Limb (tissue), 2 donors: ENCODE data around the gene DNAJC2.
"Not testable (repeated sequence)": the region's sequence is repeated elsewhere in the genome, so short reads cannot be mapped to it uniquely, and the experiment has no call there.

Experiments
- DNase-seq, 2 donors: peaks; one replicate each; pipeline ENCODE4 v3.0.0-alpha.2; 2016; ENCODE audit errors: extremely low spot score in 2 of 2

DNAJC2 gene

DNA sequence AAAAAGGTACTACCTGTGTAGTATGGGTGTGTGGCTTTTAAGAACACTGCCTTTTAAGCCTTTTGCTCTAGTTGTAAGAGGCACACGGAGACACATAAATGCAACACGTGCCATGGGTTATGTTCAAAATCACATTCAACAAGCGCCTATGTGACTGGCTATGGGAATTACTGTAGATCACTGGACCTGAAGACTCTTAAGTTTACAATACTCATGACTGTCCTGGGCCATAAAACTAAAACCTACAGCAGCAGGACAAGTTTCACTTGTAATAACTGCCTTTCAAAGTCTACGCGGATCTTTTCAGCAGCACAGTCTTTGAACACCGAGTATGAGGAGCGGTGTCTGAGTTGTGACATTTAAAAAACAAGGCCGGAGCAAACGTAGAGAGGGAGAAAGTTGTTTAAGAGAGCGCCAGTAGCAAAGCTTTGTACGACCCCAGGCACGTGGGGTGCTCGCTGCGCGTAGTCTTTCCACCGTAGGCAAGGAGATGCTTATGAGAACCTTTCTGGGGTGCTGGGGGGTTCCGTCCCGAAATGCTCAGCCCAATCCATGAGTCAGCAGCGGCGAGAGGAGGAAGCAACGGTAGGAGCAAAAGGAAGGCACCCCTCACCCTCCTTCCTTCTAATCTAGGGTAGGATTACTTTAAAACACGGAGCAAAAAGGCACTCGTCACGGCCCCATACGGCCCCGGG lies 662 bp downstream of the DNAJC2 start:
- DNase-seq: no peak

DNA sequence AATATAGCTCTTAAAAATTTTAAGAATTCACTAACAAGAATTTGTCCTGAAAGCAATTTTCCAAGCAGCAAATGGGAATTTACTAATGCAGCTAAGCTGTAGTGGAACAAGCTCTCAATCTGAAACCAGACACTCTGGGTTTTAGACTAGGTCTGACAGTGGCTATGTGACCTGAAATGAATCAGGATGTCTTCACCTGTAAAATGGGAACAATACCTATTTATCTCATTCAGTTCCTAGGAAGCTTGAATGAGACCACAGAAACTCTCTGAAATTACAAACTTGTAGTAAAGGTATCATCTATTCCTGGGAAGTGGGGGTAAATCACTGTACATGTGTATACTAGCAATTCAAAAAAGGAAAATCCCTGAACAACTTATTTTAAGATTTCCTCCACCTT lies 1.2 kb downstream of the DNAJC2 start:
- DNase-seq: no peak

GRCh38 chr7:103341466-103341865 lies 3.1 kb downstream of the DNAJC2 start:
- DNase-seq: no peak

DNA sequence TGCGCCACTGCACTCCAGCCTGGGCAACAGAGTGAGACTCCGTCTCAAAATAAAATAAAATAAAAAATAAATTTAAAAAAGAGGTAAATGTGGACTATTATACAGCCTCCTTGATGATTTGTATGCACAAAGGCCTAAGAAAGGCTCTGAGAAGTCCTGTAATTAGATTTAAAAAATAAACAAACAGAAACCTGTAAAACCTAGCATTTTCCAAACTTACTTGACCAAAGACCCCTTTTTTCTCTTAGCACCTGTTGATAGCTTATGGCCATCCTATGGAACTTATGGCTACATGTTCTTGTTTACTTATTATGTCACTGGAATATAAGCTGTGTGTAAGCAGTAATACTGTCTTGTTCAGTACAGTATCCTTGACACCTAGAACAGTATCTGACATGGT lies 5.7 kb downstream of the DNAJC2 start:
- no peak for DNase-seq

GRCh38 chr7:103336761-103337160 lies 7.8 kb downstream of the DNAJC2 start:
- DNase-seq: no peak

GRCh38 chr7:103325744-103326143 lies 18.8 kb downstream of the DNAJC2 start:
- no peak for DNase-seq

- DNase-seq: no peak
Observed at GRCh38 chr7:103317009-103317408, 27.6 kb downstream of the DNAJC2 start.

GRCh38 chr7:103316380-103316941 lies 28.1 kb downstream of the DNAJC2 start:
- DNase-seq: no peak

DNA sequence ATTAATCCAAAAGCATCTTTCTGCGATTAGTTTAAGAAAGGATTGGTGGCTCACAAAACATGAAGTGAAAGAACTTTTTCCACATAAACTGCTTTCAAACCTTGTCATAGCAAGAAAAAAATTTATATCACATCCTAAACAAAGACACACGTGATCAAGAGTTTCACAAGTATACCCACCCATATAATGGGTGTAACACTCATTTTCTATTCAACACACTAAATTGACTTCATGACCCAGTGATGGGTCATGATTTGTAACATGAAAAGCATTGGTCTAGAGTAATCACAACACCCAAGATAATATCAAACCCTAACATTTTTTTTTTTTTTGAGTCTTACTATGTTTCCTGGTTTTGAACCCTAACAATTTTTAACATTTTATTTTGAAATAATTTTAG lies 29.7 kb downstream of the DNAJC2 start:
- no peak for DNase-seq

GRCh38 chr7:103307503-103308231 lies 36.9 kb downstream of the DNAJC2 start:
- no peak for DNase-seq

- DNase-seq: no peak
Observed at GRCh38 chr7:103301441-103301840, 43.1 kb downstream of the DNAJC2 start.

DNA sequence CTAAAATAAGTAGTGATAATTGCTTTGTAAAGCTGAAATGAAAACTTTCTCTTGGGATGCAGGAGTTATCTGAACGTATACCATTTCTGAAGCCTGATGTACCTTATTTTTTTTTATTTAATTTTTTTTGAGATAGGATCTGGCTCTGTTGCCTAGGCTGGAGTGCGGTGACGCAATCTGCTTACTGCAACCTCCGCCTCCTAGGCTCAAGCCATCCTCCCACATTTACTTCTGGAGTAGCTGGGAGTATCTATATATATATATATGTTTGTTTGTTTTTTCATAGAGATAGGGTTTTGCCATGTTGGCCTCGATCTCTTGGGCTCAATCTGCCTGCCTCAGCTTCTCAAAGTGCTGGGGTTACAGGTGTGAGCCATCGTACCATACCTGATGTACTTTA lies 44.9 kb downstream of the DNAJC2 start:
- DNase-seq: no peak

- no peak for DNase-seq
Observed at GRCh38 chr7:103297837-103298179, 46.8 kb downstream of the DNAJC2 start.

DNA sequence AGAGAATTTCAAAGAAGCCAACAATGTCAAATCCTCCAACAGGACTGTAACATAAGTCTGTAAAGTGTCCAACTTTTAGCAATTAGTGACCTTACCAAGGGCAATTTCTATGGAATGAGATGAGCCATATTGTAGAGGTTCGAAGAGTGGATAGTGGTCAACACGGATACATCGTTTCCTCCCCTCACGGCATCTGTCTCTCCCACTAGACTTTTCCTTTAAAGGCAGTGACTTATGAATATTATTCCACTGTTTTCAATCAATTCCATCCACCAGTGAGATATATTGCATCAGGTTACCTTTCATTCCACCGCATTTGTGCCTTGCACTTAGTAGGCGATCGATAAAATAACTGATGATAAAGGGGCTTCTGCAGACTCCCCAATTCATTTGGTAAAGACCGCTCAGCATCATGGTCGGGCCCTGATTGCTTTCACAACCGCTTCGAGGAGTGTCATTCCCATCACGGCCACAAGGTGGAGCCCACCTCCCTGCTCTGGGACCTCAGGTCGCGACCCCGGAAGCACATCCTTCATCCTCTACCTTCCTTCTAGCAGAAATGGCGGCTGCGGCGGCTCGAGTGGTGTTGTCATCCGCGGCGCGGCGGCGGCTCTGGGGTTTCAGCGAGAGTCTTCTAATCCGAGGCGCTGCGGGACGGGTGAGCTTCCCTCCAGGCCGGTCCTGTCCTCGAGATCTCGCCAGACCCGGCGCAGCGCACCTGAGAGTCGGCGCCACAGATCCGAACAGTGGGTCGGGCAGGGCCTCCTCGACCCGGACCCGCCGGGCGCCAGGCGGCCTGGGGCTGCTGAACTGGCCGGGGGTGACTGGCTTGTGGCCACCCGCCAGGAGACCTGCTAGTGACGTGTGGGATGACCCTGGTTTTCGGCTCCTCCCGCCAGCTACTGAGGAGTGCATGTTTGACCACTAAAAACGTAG lies 47.4 kb downstream of the DNAJC2 start, which contains the start of gene PMPCB:
Gene PMPCB (plus strand): TSS at position 535 of the 936 bp plus-strand sequence. CDS start 25 bp downstream, at position 560.
- DNase-seq: peak; percentile 92 to 96

GRCh38 chr7:103293526-103293925 lies 51.0 kb downstream of the DNAJC2 start:
- no peak for DNase-seq

GRCh38 chr7:103292122-103292521 lies 52.4 kb downstream of the DNAJC2 start:
- DNase-seq: no peak

DNA sequence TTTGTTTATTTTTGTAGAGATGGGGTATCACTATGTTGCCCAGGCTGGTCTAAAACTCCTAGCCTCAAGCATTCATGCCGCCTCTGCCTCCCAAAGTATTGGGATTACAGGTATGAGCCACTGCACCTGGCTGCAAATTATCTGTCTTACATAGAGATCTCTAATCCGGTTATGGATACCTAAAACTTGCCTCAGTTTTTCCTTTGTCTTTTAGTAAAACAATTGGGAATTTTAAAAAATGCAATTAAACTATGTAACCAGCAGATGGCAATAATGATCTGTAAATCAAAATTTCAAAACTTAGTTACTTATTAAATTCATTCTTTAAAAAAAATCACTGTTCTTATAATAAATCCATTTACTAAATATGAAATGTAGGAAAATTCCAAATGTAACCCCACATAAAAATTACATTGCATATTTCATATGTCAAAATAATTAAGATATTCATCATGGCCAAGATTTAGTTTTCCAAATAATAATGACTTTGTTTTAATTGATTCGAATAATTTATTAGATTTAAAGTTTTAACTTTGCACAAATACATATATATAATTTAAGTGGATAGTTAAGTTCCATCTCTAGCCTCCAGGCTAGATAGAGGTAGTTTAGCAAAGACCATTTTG lies 61.7 kb downstream of the DNAJC2 start:
- not testable (repeated sequence) for DNase-seq

DNA sequence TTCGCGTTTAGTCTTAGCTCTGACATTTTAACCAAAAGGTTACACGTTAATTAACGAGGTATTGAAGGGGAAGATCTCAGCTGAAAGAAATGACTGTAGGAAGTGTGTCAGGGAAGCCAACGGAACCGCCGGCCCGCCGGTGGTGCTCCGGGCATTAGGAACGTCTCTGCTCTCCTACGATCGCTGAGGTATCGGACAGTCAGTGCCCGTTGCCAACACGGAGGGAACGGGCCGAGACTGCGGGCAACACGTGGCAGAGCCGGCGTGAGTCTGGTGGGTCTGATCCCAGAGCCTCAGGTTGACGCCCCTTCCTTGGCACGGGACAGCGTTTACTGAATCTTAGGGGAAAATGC lies 63.8 kb downstream of the DNAJC2 start:
- peak; percentile 1 to 51 for DNase-seq

GRCh38 chr7:103279963-103280802 lies 64.4 kb downstream of the DNAJC2 start:
- DNase-seq: peak; percentile 51 to 85

DNA sequence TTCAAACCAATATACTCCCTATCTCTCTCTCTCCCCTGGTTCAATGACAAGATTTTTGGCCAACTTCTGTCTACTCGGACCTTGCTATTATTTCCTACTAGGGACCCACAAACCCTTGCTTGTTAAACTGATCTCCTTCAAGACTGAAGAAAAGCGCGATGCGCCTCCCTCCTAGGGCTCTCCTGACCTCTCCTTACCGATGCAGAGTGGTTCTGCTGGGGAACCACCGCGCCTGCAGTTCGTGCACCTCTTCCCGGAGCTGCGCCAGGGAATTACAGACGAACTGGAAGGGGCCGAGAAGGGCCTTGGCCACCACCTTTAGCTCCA lies 65.0 kb downstream of the DNAJC2 start:
- not testable (repeated sequence) for DNase-seq
